ENCODE measurements around the gene KCNJ1.

KCNJ1 gene

GRCh38 chr11:128867277-128867676 lies at the start of gene KCNJ1:
Gene KCNJ1, minus strand, starts transcription at chr11:128867296. Its CDS starts 27,053 bp downstream, at chr11:128840243.
- DNase-seq (ENCODE audit: low read depth): no peak
- H3K4me3 ChIP-seq (replicated peaks; ENCODE audit: low read depth, low read length): no peak within 1 kb of the TSS
- no peak for TF ChIP-seq CTCF (IDR thresholded peaks at IDR 0.05; ENCODE audit: low read length, missing control alignments)

GRCh38 chr11:128916681-128917080 lies 49.6 kb upstream of the KCNJ1 start:
- H3K4me3 ChIP-seq (replicated peaks; ENCODE audit: low read depth, low read length): no peak overlapping the region
- no peak for DNase-seq (ENCODE audit: low read depth)
- TF ChIP-seq CTCF (IDR thresholded peaks at IDR 0.05; ENCODE audit: low read length, missing control alignments): no peak

- DNase-seq (ENCODE audit: low read depth): no peak
- no peak overlapping the region for H3K4me3 ChIP-seq (replicated peaks; ENCODE audit: low read depth, low read length)
- TF ChIP-seq CTCF (IDR thresholded peaks at IDR 0.05; ENCODE audit: low read length, missing control alignments): no peak
These were observed 49.0 kb upstream of the KCNJ1 start for GRCh38 chr11:128916037-128916572.

GRCh38 chr11:128915149-128915521 lies 48.0 kb upstream of the KCNJ1 start:
- H3K4me3 ChIP-seq (replicated peaks; ENCODE audit: low read depth, low read length): no peak overlapping the region
- no peak for TF ChIP-seq CTCF (IDR thresholded peaks at IDR 0.05; ENCODE audit: low read length, missing control alignments)
- DNase-seq (ENCODE audit: low read depth): no peak

- no peak overlapping the region for H3K4me3 ChIP-seq (replicated peaks; ENCODE audit: low read depth, low read length)
- no peak for DNase-seq (ENCODE audit: low read depth)
- no peak for TF ChIP-seq CTCF (IDR thresholded peaks at IDR 0.05; ENCODE audit: low read length, missing control alignments)
These were observed 47.4 kb upstream of the KCNJ1 start for GRCh38 chr11:128914216-128915148.

- H3K4me3 ChIP-seq (replicated peaks; ENCODE audit: low read depth, low read length): no peak overlapping the region
- DNase-seq (ENCODE audit: low read depth): no peak
- no peak for TF ChIP-seq CTCF (IDR thresholded peaks at IDR 0.05; ENCODE audit: low read length, missing control alignments)
These were observed 46.7 kb upstream of the KCNJ1 start for GRCh38 chr11:128913806-128914205.

Data from fibroblast of pulmonary artery (primary cell).